DMS 273 (cell line): ENCODE measurements around the gene CDH12.
"Not testable (repeated sequence)": the region's sequence is repeated elsewhere in the genome, so short reads cannot be mapped to it uniquely, and the experiment has no call there.

ENCODE experiments used
- DNase-seq: peaks from one replicate; lab custom pipeline; 2025; ENCODE audit not compliant: unreplicated experiment; lab: John Stamatoyannopoulos, UW

CDH12 gene

GRCh38 chr5:22316294-22316693, 536.9 kb downstream of the CDH12 start:
- DNase-seq: no peak

- not testable (repeated sequence) for DNase-seq
Measured at GRCh38 chr5:22315052-22315451, 538.1 kb downstream of the CDH12 start.

GRCh38 chr5:22314548-22314947, 538.6 kb downstream of the CDH12 start:
- no peak for DNase-seq

- DNase-seq: no peak
Measured at GRCh38 chr5:22306011-22306410, 547.1 kb downstream of the CDH12 start.

GRCh38 chr5:22295832-22296231, 557.3 kb downstream of the CDH12 start:
- DNase-seq: no peak

GRCh38 chr5:22293147-22293546, 560.0 kb downstream of the CDH12 start:
- DNase-seq: no peak

- no peak for DNase-seq
Measured at GRCh38 chr5:22278164-22278563, 575.0 kb downstream of the CDH12 start.

- DNase-seq: peak; percentile 1
Measured at GRCh38 chr5:22277006-22277405, 576.1 kb downstream of the CDH12 start.

- DNase-seq: not testable (repeated sequence)
Measured at GRCh38 chr5:22265855-22266254, 587.3 kb downstream of the CDH12 start.

- DNase-seq: no peak
Measured at GRCh38 chr5:22258139-22258538, 595.0 kb downstream of the CDH12 start.

- no peak for DNase-seq
Measured at GRCh38 chr5:22250528-22250927, 602.6 kb downstream of the CDH12 start.

- no peak for DNase-seq
Measured at GRCh38 chr5:22249209-22249729, 603.9 kb downstream of the CDH12 start.

GRCh38 chr5:22245770-22246169, 607.4 kb downstream of the CDH12 start:
- no peak for DNase-seq

- DNase-seq: no peak
Measured at GRCh38 chr5:22242532-22242931, 610.6 kb downstream of the CDH12 start.

- no peak for DNase-seq
Measured at GRCh38 chr5:22238047-22238446, 615.1 kb downstream of the CDH12 start.

GRCh38 chr5:22226423-22226822, 626.7 kb downstream of the CDH12 start:
- DNase-seq: no peak

GRCh38 chr5:22223079-22223478, 630.1 kb downstream of the CDH12 start:
- DNase-seq: no peak

- DNase-seq: peak; percentile 52
Measured at GRCh38 chr5:22213703-22214495, 639.2 kb downstream of the CDH12 start.

GRCh38 chr5:22212254-22212991, 640.7 kb downstream of the CDH12 start:
- not testable (repeated sequence) for DNase-seq

- not testable (repeated sequence) for DNase-seq
Measured at GRCh38 chr5:22208463-22208862, 644.7 kb downstream of the CDH12 start.

GRCh38 chr5:22188651-22189050, 664.5 kb downstream of the CDH12 start:
- DNase-seq: not testable (repeated sequence)

GRCh38 chr5:22187632-22188228, 665.4 kb downstream of the CDH12 start:
- DNase-seq: peak; percentile 7
